Natural killer cell treated with Interleukin-12 subunit alpha and Interleukin-12 subunit beta and Interleukin-15 and Interleukin-18, amount 100 ng/mL, for 72 hours (primary cell): ENCODE data around the gene ST3GAL3. TPM values are rescaled to one million over a fixed set of nuclear protein-coding genes. Genes with fewer than 3 reads are reported as not detected.
A peak's percentile ranks its signal among the peaks of the same experiment; 100 is the strongest.

Experiments
- ATAC-seq, 2 donors: fragments of 150-1000 bp; cut with Tn5 transposase in 1 of 2; sonication (Bioruptor Pico), chemical (Tn5 transposase) in 1 of 2; 2 replicates each; pipeline ENCODE4 v1.10.0; 2021
- DNase-seq: peaks from one replicate; pipeline ENCODE4 v3.0.0; 2022; ENCODE audit warnings: low spot score
- H3K27ac Mint-ChIP-seq, 2 donors: 1 replicate in 1 of 2; 2 replicates in 1 of 2; pipeline ENCODE4 v1.8.0; 2022; ENCODE audit warnings: mixed read lengths in 2 of 2, mild to moderate bottlenecking in 1 of 2, moderate library complexity in 1 of 2
- H3K27me3 Mint-ChIP-seq, 2 donors: 1 replicate in 1 of 2; 2 replicates in 1 of 2; pipeline ENCODE4 v1.8.0; 2022; ENCODE audit warnings: mixed read lengths in 2 of 2
- H3K36me3 Mint-ChIP-seq: one replicate; pipeline ENCODE4 v1.8.0; 2022; ENCODE audit warnings: mixed read lengths
- H3K4me1 Mint-ChIP-seq, 2 donors: 1 replicate in 1 of 2; 2 replicates in 1 of 2; pipeline ENCODE4 v1.8.0; 2022; ENCODE audit warnings: low read depth in 2 of 2, mixed read lengths in 2 of 2, mild to moderate bottlenecking in 1 of 2
- H3K4me3 Mint-ChIP-seq: one replicate; pipeline ENCODE4 v1.8.0; 2022; ENCODE audit warnings: mixed read lengths
- H3K9me3 Mint-ChIP-seq: 2 replicates; pipeline ENCODE4 v1.8.0; 2022; ENCODE audit warnings: mixed read lengths
- total RNA-seq, 2 donors: library from RNA; stranded (reverse); gene quantifications; one replicate each; pipeline ENCODE4 v1.2.3, GENCODE V29; 2022

The ST3GAL3 gene
- total RNA-seq, 2 donors from 2014 or later: 20.7 to 49.4 TPM

DNA sequence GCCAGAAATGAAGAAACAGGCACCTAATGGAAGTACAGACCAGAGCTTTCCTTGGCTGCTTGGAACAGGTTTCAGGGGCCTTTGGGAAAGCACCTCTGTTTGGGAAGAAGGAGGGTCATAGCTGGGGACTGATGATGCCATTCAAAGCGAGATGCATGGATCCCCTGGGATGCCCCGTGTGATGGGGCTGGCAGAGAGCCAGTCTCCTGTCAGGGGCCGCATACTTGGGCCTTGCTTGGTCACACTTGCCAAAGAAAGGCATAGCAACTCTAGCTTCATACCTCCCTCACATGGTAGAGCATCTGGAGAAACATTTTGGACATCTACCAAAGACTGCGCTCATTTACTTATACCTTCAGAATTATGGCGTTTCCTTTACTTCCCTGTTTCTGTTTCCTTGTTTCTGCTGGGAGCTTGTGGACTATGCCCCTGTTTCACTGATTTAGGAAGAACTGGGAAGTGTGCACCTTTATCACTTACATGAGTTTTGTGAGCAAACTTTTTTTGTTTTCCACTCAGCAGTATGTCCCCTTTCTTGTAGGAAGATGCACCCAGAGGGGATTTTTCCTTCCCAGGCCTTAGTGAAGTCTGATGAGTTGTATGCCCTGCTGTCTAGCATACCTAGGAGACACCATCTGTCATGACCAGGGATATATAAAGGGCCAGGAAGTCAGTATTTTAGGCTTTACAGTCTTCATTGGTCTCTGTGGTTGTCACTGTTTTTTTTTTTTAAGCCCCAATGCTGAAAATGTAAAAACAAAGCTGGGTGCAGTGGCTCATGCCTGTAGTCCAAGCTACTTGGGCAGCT, 19.8 kb upstream of the ST3GAL3 start:
- Mint-ChIP-seq H3K4me1 (peaks cover 0 to 17% of the 10 kb centered on the region in 2 donors), H3K4me3 (no peak overlapping the region), H3K27ac (no peak overlapping the region), H3K36me3 (peaks cover 16% of the 10 kb centered on the region), H3K27me3 (no peaks in the 10 kb centered on the region), H3K9me3 (no peaks in the 10 kb centered on the region)
- ATAC-seq: no peak
- no peak for DNase-seq

DNA sequence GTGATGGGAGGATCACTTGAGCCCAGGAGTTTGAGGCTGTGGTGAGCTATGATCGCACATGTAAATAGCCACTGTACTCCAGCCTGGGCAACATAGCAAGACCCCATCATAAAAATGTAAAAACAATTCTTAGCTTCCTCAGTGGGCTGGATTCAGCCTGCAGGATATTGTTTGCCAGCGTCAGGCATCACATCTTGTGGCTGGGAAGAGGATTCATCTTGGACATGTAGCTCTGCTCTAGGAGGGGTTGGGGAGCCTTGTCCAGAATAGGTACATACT, 19.3 kb upstream of the ST3GAL3 start:
- peaks cover 19% of the 10 kb centered on the region for H3K36me3 Mint-ChIP-seq
- peak overlapping the region in 1 of 2 donors; percentile 38 for H3K27ac Mint-ChIP-seq
- peaks cover 0 to 17% of the 10 kb centered on the region in 2 donors for H3K4me1 Mint-ChIP-seq
- H3K9me3 Mint-ChIP-seq: no peaks in the 10 kb centered on the region
- H3K27me3 Mint-ChIP-seq: no peaks in the 10 kb centered on the region
- no peak for ATAC-seq
- no peak overlapping the region for H3K4me3 Mint-ChIP-seq
- no peak for DNase-seq

DNA sequence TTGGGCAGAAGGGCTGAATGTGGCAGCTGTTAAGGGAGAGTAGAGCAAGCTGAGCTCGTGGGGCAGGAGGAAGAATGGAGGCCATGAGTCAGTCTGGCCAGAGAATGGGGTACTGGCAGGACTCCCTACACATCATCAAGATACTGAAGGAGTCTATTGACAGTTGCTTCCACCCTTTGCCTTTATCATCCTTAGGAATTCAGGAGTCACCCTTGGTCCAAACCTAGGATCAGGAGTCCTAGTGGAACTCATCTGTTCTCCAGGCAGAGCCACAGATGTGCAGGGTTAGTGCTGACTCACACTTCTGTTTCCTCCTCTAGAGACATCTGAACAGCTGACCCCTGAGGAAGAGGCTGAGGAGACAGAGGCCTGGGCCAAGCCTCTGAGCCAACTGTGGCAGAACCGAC, 18.7 kb upstream of the ST3GAL3 start:
- H3K9me3 Mint-ChIP-seq: no peaks in the 10 kb centered on the region
- H3K27me3 Mint-ChIP-seq: no peaks in the 10 kb centered on the region
- H3K4me1 Mint-ChIP-seq: peaks cover 0 to 17% of the 10 kb centered on the region in 2 donors
- DNase-seq (no peak), ATAC-seq (no peak)
- H3K4me3 Mint-ChIP-seq: no peak overlapping the region
- H3K27ac Mint-ChIP-seq: peak overlapping the region in 1 of 2 donors; percentile 38
- peaks cover 24% of the 10 kb centered on the region for H3K36me3 Mint-ChIP-seq

DNA sequence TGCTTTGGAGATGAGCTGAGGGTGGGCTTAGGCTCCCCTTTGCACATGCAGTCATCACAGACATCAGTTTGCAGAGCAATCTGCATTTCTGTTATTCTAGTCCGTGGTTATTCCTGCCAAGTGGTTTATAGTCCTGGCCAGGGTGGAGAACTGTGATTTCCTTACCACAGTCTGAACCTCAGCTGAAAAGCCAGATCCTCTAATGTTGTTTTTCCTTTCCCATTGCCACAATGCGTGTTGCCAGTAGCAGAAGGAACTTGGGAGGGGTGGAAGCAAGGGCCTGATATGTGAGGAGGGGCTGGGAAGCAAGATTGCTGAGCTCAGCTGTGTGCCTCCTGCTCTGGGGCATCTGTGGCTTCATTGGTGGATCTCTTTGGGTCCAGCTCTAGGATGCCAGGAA, 18.0 kb upstream of the ST3GAL3 start:
- DNase-seq (no peak), ATAC-seq (no peak)
- Mint-ChIP-seq H3K27ac (no peak overlapping the region), H3K9me3 (no peaks in the 10 kb centered on the region), H3K36me3 (peaks cover 24% of the 10 kb centered on the region), H3K4me3 (no peak overlapping the region), H3K4me1 (peaks cover 0 to 17% of the 10 kb centered on the region in 2 donors), H3K27me3 (no peaks in the 10 kb centered on the region)

DNA sequence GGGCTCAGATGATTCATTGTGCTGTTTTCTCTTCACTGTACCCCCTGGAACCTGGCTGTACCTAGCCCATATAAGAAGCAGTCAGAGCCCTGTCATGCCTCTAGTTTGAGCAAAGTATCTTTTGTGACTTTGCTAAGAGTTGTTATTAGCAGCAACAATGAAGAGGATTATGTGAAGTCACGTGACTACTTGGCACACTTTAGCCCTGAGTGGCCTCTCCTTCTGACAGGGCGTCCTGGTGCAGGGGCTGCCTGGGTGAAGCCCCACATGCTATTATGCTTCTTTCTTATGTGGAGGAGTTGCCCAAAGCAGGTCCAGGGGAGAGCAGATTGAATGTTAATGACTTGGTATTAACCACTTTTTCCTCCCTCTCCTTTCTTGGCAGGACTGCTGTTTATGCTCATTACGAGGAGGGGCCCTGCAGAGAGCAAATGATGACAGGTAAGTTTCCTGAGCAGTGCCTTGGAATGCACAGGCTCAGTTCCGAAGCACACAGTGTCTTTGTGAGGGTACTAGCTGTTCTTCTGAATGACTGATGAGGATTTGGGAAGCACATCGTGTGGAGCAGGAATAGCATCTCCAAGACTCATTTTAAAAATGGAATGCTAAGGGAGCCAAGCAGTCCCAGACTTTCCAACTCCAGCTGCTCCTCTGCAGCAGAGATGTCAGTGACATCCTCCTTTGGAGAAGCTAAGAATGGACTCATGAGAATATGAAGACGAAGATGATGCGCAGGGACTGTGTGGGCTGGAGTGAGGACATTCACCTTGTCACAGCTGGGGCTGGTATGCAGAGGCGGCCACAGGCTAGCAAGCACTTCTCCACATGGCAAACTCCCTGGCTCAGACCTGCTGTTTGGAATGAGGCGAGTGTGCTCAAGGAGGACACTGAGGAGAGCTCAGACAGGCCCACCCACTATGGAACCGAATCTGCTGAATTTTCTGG, 15.2 kb upstream of the ST3GAL3 start:
- Mint-ChIP-seq H3K9me3 (no peaks in the 10 kb centered on the region), H3K27me3 (no peaks in the 10 kb centered on the region), H3K36me3 (peaks cover 18% of the 10 kb centered on the region), H3K4me1 (peaks cover 0 to 10% of the 10 kb centered on the region in 2 donors), H3K4me3 (no peak overlapping the region), H3K27ac (no peak overlapping the region)
- DNase-seq (no peak), ATAC-seq (no peak)

DNA sequence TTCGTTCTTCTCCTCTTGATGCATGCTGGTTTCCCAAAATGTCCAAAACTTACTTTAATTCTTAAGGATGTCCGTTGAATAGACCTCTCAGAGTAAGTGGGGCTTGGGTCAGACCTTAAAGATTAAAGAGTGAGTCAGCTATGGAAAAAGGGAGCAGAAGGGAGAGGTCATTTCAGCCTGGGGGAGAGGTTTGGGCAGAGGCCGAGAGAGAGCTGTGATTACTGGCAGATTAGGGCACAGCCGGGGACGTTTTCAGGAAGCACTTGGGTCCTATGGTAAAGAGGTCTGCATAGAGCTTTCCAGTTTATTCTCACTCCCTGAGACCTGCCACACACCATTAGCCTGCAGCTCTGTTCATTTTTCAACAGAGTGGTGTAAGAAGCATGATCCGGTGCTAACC, 14.0 kb upstream of the ST3GAL3 start:
- peaks cover 0 to 6% of the 10 kb centered on the region in 2 donors for H3K4me1 Mint-ChIP-seq
- no peak for DNase-seq
- H3K4me3 Mint-ChIP-seq: no peak overlapping the region
- H3K27me3 Mint-ChIP-seq: no peaks in the 10 kb centered on the region
- peaks cover 21% of the 10 kb centered on the region for H3K36me3 Mint-ChIP-seq
- H3K27ac Mint-ChIP-seq: no peak overlapping the region
- H3K9me3 Mint-ChIP-seq: no peaks in the 10 kb centered on the region
- no peak for ATAC-seq

DNA sequence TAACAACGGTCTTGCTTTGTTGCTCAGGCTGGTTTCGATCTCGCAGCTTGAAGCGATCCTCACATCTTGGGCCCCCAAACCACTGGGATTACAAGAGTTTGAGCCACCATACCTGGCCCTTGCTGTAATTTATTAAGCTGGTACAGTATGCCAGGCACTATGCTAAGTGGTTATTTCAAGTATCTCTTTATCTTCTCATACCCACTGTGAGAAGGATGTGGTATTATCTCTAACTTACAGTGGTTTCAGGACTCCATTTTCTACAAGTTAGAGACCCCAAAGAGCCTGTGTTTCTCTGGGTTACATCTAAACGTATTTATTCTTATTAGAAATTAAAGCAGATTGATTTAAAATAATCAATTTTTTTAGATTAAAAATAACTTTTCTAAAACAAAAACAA, 8.1 kb upstream of the ST3GAL3 start:
- Mint-ChIP-seq H3K27me3 (no peaks in the 10 kb centered on the region), H3K27ac (no peak overlapping the region), H3K4me3 (no peak overlapping the region), H3K9me3 (no peaks in the 10 kb centered on the region), H3K4me1 (no peaks in the 10 kb centered on the region), H3K36me3 (peaks cover 14% of the 10 kb centered on the region)
- ATAC-seq (no peak), DNase-seq (no peak)

DNA sequence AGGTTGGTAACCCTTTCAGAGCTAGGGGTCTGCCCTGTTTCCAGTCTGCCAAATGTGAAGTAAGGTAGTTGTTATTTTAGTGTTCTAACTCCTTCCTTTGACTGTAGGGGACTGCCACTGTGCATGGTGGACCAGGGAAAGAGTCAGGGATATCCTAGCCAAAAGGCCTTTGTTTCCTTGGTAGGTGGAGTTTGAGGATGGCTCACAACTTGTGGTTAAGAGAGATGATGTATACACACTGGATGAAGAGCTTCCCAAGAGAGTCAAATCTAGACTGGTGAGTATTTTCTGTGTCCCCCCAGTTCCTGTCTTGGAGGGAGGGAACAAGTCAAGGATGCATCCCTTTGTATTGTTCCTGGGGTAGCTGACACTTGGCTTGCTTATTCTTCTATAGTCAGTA, 3.5 kb upstream of the ST3GAL3 start:
- Mint-ChIP-seq H3K36me3 (peaks cover 11% of the 10 kb centered on the region), H3K4me1 (peaks cover 15 to 16% of the 10 kb centered on the region in 2 donors), H3K27me3 (no peaks in the 10 kb centered on the region), H3K27ac (no peak overlapping the region), H3K9me3 (no peaks in the 10 kb centered on the region), H3K4me3 (no peak overlapping the region)
- no peak for DNase-seq
- no peak for ATAC-seq

DNA sequence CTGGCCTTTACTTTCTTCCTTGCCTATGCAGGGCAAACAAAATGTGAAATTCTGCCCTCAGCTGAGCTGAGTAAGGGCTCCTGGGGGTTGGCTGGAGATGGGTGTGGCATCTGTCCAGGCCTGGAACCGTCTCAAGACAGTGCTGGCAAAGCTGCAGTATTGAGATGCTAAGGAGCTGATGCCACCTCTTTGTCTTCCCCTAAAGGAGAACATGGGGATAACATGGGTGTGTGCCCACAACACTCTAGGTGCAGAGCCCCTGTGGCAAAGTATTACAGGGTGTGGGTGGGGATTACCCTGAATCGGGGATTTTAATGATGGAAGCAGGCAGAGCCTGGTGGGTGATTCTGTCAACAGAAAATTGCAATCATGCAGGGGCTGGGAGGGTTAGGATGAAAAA, 2.5 kb upstream of the ST3GAL3 start:
- Mint-ChIP-seq H3K36me3 (peaks cover 14% of the 10 kb centered on the region), H3K27ac (no peak overlapping the region), H3K27me3 (no peaks in the 10 kb centered on the region), H3K4me1 (peaks cover 18 to 19% of the 10 kb centered on the region in 2 donors), H3K9me3 (no peaks in the 10 kb centered on the region), H3K4me3 (no peak overlapping the region)
- ATAC-seq (no peak), DNase-seq (no peak)

DNA sequence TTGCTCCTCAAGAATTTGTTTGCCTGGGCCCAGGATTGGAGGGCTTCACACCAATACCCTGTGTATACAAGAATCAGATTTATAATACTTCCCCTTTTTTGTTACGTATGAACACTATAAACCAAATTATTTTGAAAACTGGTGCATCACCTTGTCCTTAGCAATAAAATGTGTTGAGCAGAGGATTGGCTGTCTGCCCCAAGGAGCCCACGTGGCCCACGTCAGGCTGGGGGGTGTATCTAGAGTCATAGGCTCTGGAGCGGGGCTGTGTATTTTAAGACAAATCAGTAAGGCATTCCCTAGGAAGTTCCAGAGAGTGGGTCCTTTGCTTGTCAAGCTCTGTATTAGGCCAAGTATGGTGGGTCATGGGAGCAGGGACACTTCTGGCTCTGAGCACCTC, 2.0 kb upstream of the ST3GAL3 start:
- ATAC-seq (no peak), DNase-seq (no peak)
- Mint-ChIP-seq H3K36me3 (peaks cover 15% of the 10 kb centered on the region), H3K27ac (peak overlapping the region; percentile 50 to 78), H3K4me1 (peaks cover 20% of the 10 kb centered on the region in 2 donors), H3K9me3 (no peaks in the 10 kb centered on the region), H3K27me3 (no peaks in the 10 kb centered on the region), H3K4me3 (peak overlapping the region; percentile 91)

DNA sequence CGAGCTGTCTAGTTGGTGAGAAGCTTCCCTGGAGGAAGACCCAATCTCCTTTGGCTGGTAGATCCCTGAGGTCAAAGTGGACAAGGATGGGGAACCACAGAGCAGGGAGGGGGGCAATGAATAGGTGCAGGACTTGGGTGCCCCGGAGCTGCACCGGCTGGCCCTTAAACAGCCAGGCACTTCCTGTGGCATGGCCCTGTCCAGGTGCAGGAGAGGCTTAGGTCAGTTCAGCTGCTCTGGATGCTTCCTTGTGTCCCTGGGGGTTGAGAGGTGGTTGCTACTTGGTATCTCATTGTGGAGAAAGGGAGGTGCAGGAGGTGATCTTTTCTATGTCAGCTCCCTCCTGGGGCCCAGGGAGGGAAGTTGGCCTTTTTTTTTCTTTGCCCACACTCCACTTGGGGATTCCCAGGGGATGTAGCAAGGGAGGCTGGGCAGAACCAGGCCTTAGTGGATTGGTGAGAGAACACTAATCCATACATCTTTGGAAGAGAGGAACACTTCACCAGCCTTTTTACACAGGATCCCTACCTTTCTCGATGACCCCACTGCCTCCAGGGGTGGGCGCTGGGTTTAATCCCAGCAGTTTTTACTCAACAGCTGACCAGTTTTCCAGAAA, 1.2 kb upstream of the ST3GAL3 start:
- peaks cover 21% of the 10 kb centered on the region for H3K36me3 Mint-ChIP-seq
- H3K4me1 Mint-ChIP-seq: peaks cover 24 to 27% of the 10 kb centered on the region in 2 donors
- no peaks in the 10 kb centered on the region for H3K9me3 Mint-ChIP-seq
- no peaks in the 10 kb centered on the region for H3K27me3 Mint-ChIP-seq
- peak overlapping the region; percentile 91 for H3K4me3 Mint-ChIP-seq
- no peak for ATAC-seq
- DNase-seq: no peak
- peak overlapping the region; percentile 50 to 78 for H3K27ac Mint-ChIP-seq

DNA sequence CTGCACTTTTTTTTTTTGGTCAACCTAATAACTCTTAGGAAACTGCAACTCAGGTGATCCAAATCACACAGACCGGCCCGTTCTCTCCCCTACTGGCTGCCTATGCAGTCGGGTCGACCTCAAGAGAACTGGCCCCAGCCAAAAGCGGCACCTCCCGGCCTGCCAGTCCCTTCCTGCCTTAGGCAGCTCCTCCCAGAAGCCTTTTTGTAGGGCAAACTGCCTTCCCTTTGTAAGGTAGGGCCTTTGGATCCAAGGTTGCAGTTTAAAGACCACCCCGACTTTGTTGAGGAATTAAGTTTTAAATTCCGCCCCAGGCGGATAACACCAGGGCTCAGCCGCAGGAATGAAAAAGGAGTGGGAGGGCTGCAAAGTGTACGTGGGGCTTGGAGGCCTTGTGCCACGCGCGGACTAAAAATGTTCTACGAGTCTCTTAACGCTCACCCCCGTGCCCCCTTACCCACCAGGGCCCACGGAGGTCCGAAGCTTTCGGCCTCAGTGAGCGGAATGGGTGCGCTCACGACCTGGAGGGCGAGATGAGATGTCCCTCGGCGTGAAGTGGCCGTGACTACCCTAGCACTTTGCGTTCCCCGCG, 642 bp upstream of the ST3GAL3 start:
- H3K27me3 Mint-ChIP-seq: no peaks in the 10 kb centered on the region

DNA sequence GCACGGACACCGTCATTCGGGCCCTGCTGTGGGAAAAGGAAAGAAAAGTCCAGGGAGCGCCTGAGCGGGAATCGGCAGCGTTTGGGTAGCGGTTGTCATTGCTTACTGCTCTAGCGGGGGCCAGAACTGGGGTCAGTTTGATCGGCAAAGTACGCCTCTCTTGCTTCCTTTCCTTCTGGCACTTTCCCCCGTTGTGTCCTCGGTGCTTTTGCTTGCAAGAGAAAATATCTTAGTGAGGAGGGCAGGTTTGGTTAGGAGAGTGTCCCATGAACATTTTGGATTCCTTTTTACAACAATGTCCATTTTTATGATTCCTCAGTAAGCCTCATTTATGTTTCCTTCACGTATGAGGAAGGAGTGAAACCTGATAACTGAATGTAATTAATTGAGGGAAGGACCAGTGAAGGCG, 670 bp downstream of the ST3GAL3 start:
- peak overlapping the region; percentile 91 for H3K4me3 Mint-ChIP-seq
- H3K27ac Mint-ChIP-seq: peak overlapping the region; percentile 1 to 73
- H3K4me1 Mint-ChIP-seq: peaks cover 24 to 32% of the 10 kb centered on the region in 2 donors
- no peaks in the 10 kb centered on the region for H3K27me3 Mint-ChIP-seq
- no peak for ATAC-seq
- no peak for DNase-seq
- peaks cover 21% of the 10 kb centered on the region for H3K36me3 Mint-ChIP-seq
- no peaks in the 10 kb centered on the region for H3K9me3 Mint-ChIP-seq

More for the DNA sequence above, 642 bp upstream of the ST3GAL3 start:
- Mint-ChIP-seq H3K4me1 (peaks cover 24 to 32% of the 10 kb centered on the region in 2 donors), H3K4me3 (peak overlapping the region; percentile 91), H3K36me3 (peaks cover 21% of the 10 kb centered on the region), H3K9me3 (no peaks in the 10 kb centered on the region), H3K27ac (peak overlapping the region; percentile 50 to 78)
- ATAC-seq (no peak), DNase-seq (no peak)
